OCI-LY1 (cell line): ENCODE results near the gene TACC3.

Experiments
- H2AFZ ChIP-seq: fragments of 200-600 bp; sonication (generic), shearing (Covaris generic); 2 replicates; pipeline ENCODE4 v1.6.0; 2014; ENCODE audit warnings: antibody characterized with exemption, mild to moderate bottlenecking, low read length
- H3F3A ChIP-seq: fragments of 200-600 bp; sonication (generic), shearing (Covaris generic); 2 replicates; pipeline ENCODE4 v1.6.0; 2014; ENCODE audit warnings: mild to moderate bottlenecking, antibody characterized with exemption, low read length, moderate library complexity; ENCODE audit not compliant: insufficient read depth
- H3K27ac ChIP-seq: fragments of 200-600 bp; sonication (generic); 2 replicates; pipeline ENCODE4 v1.5.1; 2014; ENCODE audit warnings: low read length, mixed run types, mild to moderate bottlenecking, low read depth; ENCODE audit not compliant: poor library complexity, severe bottlenecking
- H3K27me3 ChIP-seq: fragments of 200-600 bp; sonication (generic); 2 replicates; pipeline ENCODE4 v1.6.0; 2014; ENCODE audit warnings: antibody characterized with exemption, mild to moderate bottlenecking, low read length, moderate library complexity; ENCODE audit not compliant: insufficient read depth
- H3K36me3 ChIP-seq: fragments of 200-600 bp; sonication (generic); 2 replicates; pipeline ENCODE4 v1.6.1; 2014; ENCODE audit warnings: mild to moderate bottlenecking, antibody characterized with exemption, low read length, moderate library complexity, mixed read lengths; ENCODE audit not compliant: insufficient read depth
- H3K4me1 ChIP-seq: fragments of 200-600 bp; sonication (generic); 2 replicates; pipeline ENCODE4 v1.5.1; 2014; ENCODE audit warnings: mild to moderate bottlenecking, low read length, moderate library complexity; ENCODE audit not compliant: insufficient read depth, severe bottlenecking
- H3K4me2 ChIP-seq: fragments of 200-600 bp; sonication (generic), shearing (Covaris generic); 2 replicates; pipeline ENCODE4 v1.6.1; 2014; ENCODE audit warnings: low read length
- H3K4me3 ChIP-seq: fragments of 200-600 bp; sonication (generic); 2 replicates; pipeline ENCODE4 v1.5.1; 2014; ENCODE audit warnings: low read length, low read depth, mild to moderate bottlenecking, mixed read lengths; ENCODE audit not compliant: poor library complexity, severe bottlenecking
- H3K79me2 ChIP-seq: fragments of 200-600 bp; shearing (Covaris generic); 2 replicates; pipeline ENCODE4 v1.6.1; 2016; ENCODE audit warnings: mixed run types, low read length, mixed read lengths; ENCODE audit not compliant: insufficient read depth
- H3K9ac ChIP-seq: fragments of 200-600 bp; sonication (generic), shearing (Covaris generic); 2 replicates; pipeline ENCODE4 v1.6.1; 2014; ENCODE audit warnings: mild to moderate bottlenecking, low read length, mixed read lengths
- H3K9me2 ChIP-seq: fragments of 200-600 bp; sonication (generic), shearing (Covaris generic); 2 replicates; pipeline ENCODE4 v1.6.1; 2014; ENCODE audit warnings: low read depth, mild to moderate bottlenecking, low read length, mixed read lengths
- H3K9me3 ChIP-seq: fragments of 200-600 bp; shearing (Covaris generic); 2 replicates; pipeline ENCODE4 v1.6.1; 2014; ENCODE audit warnings: low read length, mixed read lengths
- H4K20me1 ChIP-seq: fragments of 200-600 bp; sonication (generic), shearing (Covaris generic); 2 replicates; pipeline ENCODE4 v1.6.0; 2016; ENCODE audit warnings: mild to moderate bottlenecking, low read length; ENCODE audit not compliant: insufficient read depth
- CTCF ChIP-seq: fragments of 200-600 bp; sonication (generic), shearing (Covaris generic); IDR thresholded peaks from 2 replicates; pipeline ENCODE4 v1.5.1; 2017; ENCODE audit warnings: mild to moderate bottlenecking, antibody characterized with exemption, low read length, moderate library complexity, mixed read lengths
- EZH2 ChIP-seq: fragments of 200-600 bp; sonication (generic), shearing (Covaris generic); IDR thresholded peaks from 2 replicates; pipeline ENCODE4 v1.8.0; 2017; ENCODE audit warnings: borderline replicate concordance, mixed run types, mild to moderate bottlenecking, antibody characterized with exemption, low read length, moderate library complexity, mixed read lengths

The TACC3 gene

GRCh38 chr4:1749826-1750225 lies 28.5 kb downstream of the TACC3 start:
- Histone ChIP-seq H3K4me1 (no peaks in the 10 kb centered on the region), H3K27ac (no peak overlapping the region), H3K9me2 (no peaks in the 10 kb centered on the region), H3K4me2 (no peak overlapping the region), H3K9ac (no peak overlapping the region), H3K36me3 (peaks cover 4% of the 10 kb centered on the region), H3K4me3 (no peak overlapping the region), H3F3A (no peaks in the 10 kb centered on the region), H4K20me1 (no peaks in the 10 kb centered on the region), H2AFZ (no peak overlapping the region), H3K27me3 (no peaks in the 10 kb centered on the region), H3K9me3 (no peaks in the 10 kb centered on the region), H3K79me2 (no peaks in the 10 kb centered on the region)
- TF ChIP-seq EZH2 (no peak), CTCF (no peak)

- no peak for TF ChIP-seq CTCF
- TF ChIP-seq EZH2: no peak
- Histone ChIP-seq H4K20me1 (no peaks in the 10 kb centered on the region), H2AFZ (no peak overlapping the region), H3K79me2 (no peaks in the 10 kb centered on the region), H3K9ac (no peak overlapping the region), H3K9me2 (no peaks in the 10 kb centered on the region), H3K9me3 (no peaks in the 10 kb centered on the region), H3K36me3 (no peaks in the 10 kb centered on the region), H3K4me3 (no peak overlapping the region), H3K27ac (no peak overlapping the region), H3K27me3 (no peaks in the 10 kb centered on the region), H3F3A (no peaks in the 10 kb centered on the region), H3K4me1 (no peaks in the 10 kb centered on the region), H3K4me2 (no peak overlapping the region)
Observed at GRCh38 chr4:1750381-1751154, 29.2 kb downstream of the TACC3 start.

GRCh38 chr4:1751155-1751918 lies 30.0 kb downstream of the TACC3 start:
- Histone ChIP-seq H3K4me2 (no peak overlapping the region), H3K27me3 (no peaks in the 10 kb centered on the region), H3K4me1 (no peaks in the 10 kb centered on the region), H3K79me2 (no peaks in the 10 kb centered on the region), H2AFZ (no peak overlapping the region), H4K20me1 (no peaks in the 10 kb centered on the region), H3F3A (no peaks in the 10 kb centered on the region), H3K9me2 (no peaks in the 10 kb centered on the region), H3K4me3 (no peak overlapping the region), H3K27ac (no peak overlapping the region), H3K9me3 (no peaks in the 10 kb centered on the region), H3K9ac (no peak overlapping the region), H3K36me3 (no peaks in the 10 kb centered on the region)
- TF ChIP-seq EZH2 (no peak), CTCF (no peak)
